GM12878 (cell line): ENCODE data around the gene WDFY3. TPM values are rescaled to one million over a fixed set of nuclear protein-coding genes. Genes with fewer than 3 reads are reported as not detected.

ENCODE experiments used
- BMI1 ChIP-seq: fragments of 450-650 bp; IDR thresholded peaks from 2 replicates; pipeline ENCODE4 v1.6.1; 2016; ENCODE audit warnings: mild to moderate bottlenecking, moderate library complexity, borderline replicate concordance
- E2F8 ChIP-seq: fragments of 450-650 bp; IDR thresholded peaks from 2 replicates; pipeline ENCODE4 v1.6.1; 2018; ENCODE audit warnings: mild to moderate bottlenecking, low read depth, moderate library complexity; ENCODE audit not compliant: partially characterized antibody
- FOXM1 ChIP-seq: IDR thresholded peaks from 2 replicates; pipeline ENCODE4 v1.6.1; 2012; ENCODE audit warnings: low read depth, mild to moderate bottlenecking, inconsistent platforms, low read length, moderate library complexity
- KDM1A ChIP-seq: fragments of 200-600 bp; sonication (generic); IDR thresholded peaks from 2 replicates; pipeline ENCODE4 v1.6.1; 2016; ENCODE audit warnings: borderline replicate concordance
- PBX3 ChIP-seq: IDR thresholded peaks from 2 replicates; pipeline ENCODE4 v1.6.1; 2011; ENCODE audit warnings: mild to moderate bottlenecking, low read depth, low read length, moderate library complexity; ENCODE audit not compliant: insufficient replicate concordance
- USF1 ChIP-seq: IDR thresholded peaks from 2 replicates; pipeline ENCODE4 v1.6.1; 2011; ENCODE audit warnings: borderline replicate concordance, low read depth, mild to moderate bottlenecking, moderate library complexity, mixed read lengths, low read length; ENCODE audit not compliant: insufficient read depth; ENCODE audit errors: extremely low read length
- ZBTB11 ChIP-seq: fragments of 450-650 bp; formaldehyde crosslinking; IDR thresholded peaks from 2 replicates; pipeline ENCODE4 v1.5.0; 2022; ENCODE audit warnings: mild to moderate bottlenecking, missing genetic modification characterization
- polyA plus RNA-seq, 11 experiments: library from polyadenylated mRNA; depleted of rRNA in 4 of 11; unstranded in 6 of 11; stranded (reverse) in 5 of 11; fragments of >200 nt; fragmentation: Nextera tagmentation in 4 of 11; fragmentation: Illumina TruSeq in 1 of 11; extraction: Ambion mirVana in 4 of 11; extraction: Trizol in 1 of 11; gene quantifications; 1 replicate in 1 of 11; 2 replicates in 10 of 11; pipeline versions ENCODE4 v1.2.1 to v1.2.3, GENCODE V29; 2011 to 2016; ENCODE audit warnings: inconsistent platforms in 2 of 11, missing spikeins in 2 of 11, low read depth in 1 of 11
- total RNA-seq, 4 experiments: library from RNA; depleted of rRNA in 3 of 4; stranded (reverse); fragments of >200 nt in 3 of 4; fragmentation: Illumina TruSeq in 1 of 4; extraction: Trizol in 1 of 4; gene quantifications; 2 replicates each; pipeline versions ENCODE4 v1.2.1 to v1.2.3, GENCODE V29; 2013 to 2021

WDFY3 gene
- total and polyA plus RNA-seq, 10 of the 15 experiments (the other 5 are each of a cell fraction or from before 2014, with no cell fraction given), result 0.01 to 0.23 (median 0.12) TPM; not detected in 2

- TF ChIP-seq E2F8, result no peak
- no peak for TF ChIP-seq ZBTB11 (CRISPR knock-in tag)
- TF ChIP-seq PBX3, result no peak
- no peak for TF ChIP-seq USF1
- no peak for TF ChIP-seq BMI1
- no peak for TF ChIP-seq FOXM1
- TF ChIP-seq KDM1A, result no peak
These were observed 89.2 kb downstream of the WDFY3 start (continued) for GRCh38 chr4:84877051-84877833.
